Measurements from ENCODE around the gene AIRE.
"Not testable (repeated sequence)": the region's sequence is repeated elsewhere in the genome, so short reads cannot be mapped to it uniquely, and the experiment has no call there.

The AIRE gene

GRCh38 chr21:44279354-44280260, 6.1 kb upstream of the AIRE start:
- CTCF ChIA-PET: no interaction called here
- no peaks in the 10 kb centered on the region for H3K9me3 Mint-ChIP-seq
- H3K27me3 Mint-ChIP-seq: peaks cover 53% of the 10 kb centered on the region
- no peak overlapping the region for H3K4me3 Mint-ChIP-seq
- DNase-seq: no peak
- H3K4me1 Mint-ChIP-seq: no peaks in the 10 kb centered on the region
- no peaks in the 10 kb centered on the region for H3K36me3 Mint-ChIP-seq
- H3K27ac Mint-ChIP-seq: no peak overlapping the region

DNA sequence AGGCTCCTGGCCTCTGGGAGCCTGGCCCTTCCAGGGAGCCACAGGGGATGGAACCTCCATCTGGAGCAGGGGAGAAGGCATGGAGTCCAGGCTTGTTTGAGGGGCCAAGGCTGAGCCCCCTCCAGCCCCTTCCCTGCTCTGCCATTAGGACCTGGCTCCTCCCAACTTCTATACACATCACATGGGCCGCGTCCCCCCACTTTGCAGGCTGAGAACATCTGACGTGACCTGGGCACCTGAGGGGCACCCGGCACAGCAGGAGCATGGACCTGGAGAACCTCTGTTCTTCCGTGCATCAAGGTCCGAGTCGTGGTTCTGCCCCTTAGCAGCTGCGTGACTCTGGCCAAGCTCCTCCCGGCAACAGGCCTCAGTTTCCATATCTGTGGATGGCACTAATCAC, 3.9 kb upstream of the AIRE start:
- no peak overlapping the region for H3K27ac Mint-ChIP-seq
- no peaks in the 10 kb centered on the region for H3K9me3 Mint-ChIP-seq
- CTCF ChIA-PET: no interaction called here
- H3K4me1 Mint-ChIP-seq: no peaks in the 10 kb centered on the region
- no peaks in the 10 kb centered on the region for H3K36me3 Mint-ChIP-seq
- DNase-seq: no peak
- peaks cover 54% of the 10 kb centered on the region for H3K27me3 Mint-ChIP-seq
- no peak overlapping the region for H3K4me3 Mint-ChIP-seq

DNA sequence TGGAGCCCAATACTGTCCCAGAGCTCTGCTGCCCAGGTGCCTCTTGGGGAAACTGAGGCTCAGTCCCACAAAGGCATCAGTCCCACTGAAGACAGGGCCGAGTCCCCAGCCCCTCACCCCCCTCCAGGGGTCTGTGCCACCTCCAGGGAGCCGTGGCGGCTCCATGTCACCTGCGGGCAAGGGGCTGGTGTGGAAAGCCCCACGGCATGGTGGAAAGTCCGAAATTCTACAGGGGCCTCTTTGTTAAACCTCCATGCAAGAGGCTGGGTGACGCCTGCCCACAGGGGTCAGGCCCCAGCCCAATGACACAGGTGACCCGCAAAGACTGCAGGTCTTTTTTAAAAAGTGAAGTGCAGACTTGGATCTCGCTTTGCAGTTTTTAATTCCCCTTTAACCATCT, 3.3 kb upstream of the AIRE start:
- peaks cover 52% of the 10 kb centered on the region for H3K27me3 Mint-ChIP-seq
- H3K4me3 Mint-ChIP-seq: no peak overlapping the region
- CTCF ChIA-PET: no interaction called here
- no peak overlapping the region for H3K27ac Mint-ChIP-seq
- H3K9me3 Mint-ChIP-seq: no peaks in the 10 kb centered on the region
- H3K36me3 Mint-ChIP-seq: no peaks in the 10 kb centered on the region
- no peak for DNase-seq
- no peaks in the 10 kb centered on the region for H3K4me1 Mint-ChIP-seq

GRCh38 chr21:44283211-44283785, 2.4 kb upstream of the AIRE start:
- H3K4me3 Mint-ChIP-seq, H3K9me3 Mint-ChIP-seq, H3K36me3 Mint-ChIP-seq, H3K27ac Mint-ChIP-seq, H3K4me1 Mint-ChIP-seq, DNase-seq, CTCF ChIA-PET: not testable (repeated sequence)
- peaks cover 53% of the 10 kb centered on the region for H3K27me3 Mint-ChIP-seq

DNA sequence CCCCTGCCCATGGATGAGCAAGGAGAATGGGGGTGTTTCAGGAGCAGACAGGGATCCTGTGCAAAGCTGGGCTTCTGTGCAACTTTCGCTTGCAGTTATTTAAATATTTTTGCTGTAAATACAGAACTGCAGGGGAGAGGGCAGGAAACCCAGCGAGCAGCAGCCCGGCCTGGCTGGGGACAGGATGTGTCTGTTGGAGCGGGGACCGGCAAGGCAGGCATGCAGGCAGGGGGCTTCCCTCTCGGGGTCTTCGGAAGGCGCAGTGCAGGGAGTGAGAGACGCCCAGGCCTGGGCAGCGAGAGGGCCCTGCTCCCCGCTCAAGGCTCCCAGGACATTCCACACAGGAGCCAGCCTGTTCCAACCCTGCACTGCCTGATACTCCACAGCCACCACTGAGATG, 1.7 kb upstream of the AIRE start:
- H3K36me3 Mint-ChIP-seq: no peaks in the 10 kb centered on the region
- no peak overlapping the region for H3K4me3 Mint-ChIP-seq
- no peak for DNase-seq
- H3K4me1 Mint-ChIP-seq: no peaks in the 10 kb centered on the region
- H3K27ac Mint-ChIP-seq: no peak overlapping the region
- CTCF ChIA-PET: no interaction called here
- H3K27me3 Mint-ChIP-seq: peaks cover 59% of the 10 kb centered on the region
- H3K9me3 Mint-ChIP-seq: no peaks in the 10 kb centered on the region

DNA sequence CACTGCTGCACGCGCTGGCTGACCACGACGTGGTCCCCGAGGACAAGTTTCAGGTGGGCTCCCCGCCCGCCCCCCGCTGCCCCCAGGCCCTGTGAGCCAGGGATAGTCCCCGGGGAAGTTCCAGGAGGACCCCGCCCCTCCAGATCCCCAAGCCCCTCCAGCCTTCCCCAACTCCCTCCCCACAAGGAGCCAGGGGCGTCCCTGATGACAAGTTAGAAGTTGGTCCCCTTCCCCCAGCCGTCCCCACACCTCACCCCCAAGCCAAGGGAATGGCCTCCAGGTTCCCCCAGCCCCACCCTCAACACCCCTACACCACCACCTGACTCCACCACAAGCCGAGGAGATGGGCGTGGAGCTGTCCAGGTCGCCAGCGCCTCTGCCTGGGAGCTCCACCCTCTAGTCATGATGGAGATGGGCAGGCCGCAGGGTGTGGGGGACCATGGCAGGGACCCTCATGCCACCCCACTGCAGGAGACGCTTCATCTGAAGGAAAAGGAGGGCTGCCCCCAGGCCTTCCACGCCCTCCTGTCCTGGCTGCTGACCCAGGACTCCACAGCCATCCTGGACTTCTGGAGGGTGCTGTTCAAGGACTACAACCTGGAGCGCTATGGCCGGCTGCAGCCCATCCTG, 525 bp downstream of the AIRE start:
- CTCF ChIA-PET: interaction anchor here (1.2 kb wide), 1 partner anchor 10 kb away, joined by 3 read pairs; no protein-coding TSS in a partner anchor
- no peak for DNase-seq
- Mint-ChIP-seq H3K4me1 (no peaks in the 10 kb centered on the region), H3K27ac (no peak overlapping the region), H3K9me3 (no peaks in the 10 kb centered on the region), H3K36me3 (no peaks in the 10 kb centered on the region), H3K27me3 (peaks cover 78% of the 10 kb centered on the region), H3K4me3 (no peak overlapping the region)

GRCh38 chr21:44286716-44287632, 1.3 kb downstream of the AIRE start:
- Mint-ChIP-seq H3K27me3 (peaks cover 82% of the 10 kb centered on the region), H3K9me3 (no peaks in the 10 kb centered on the region), H3K4me1 (no peaks in the 10 kb centered on the region), H3K36me3 (no peaks in the 10 kb centered on the region), H3K27ac (no peak overlapping the region), H3K4me3 (no peak overlapping the region)
- no peak for DNase-seq
- CTCF ChIA-PET: interaction anchor here (0.6 to 1.2 kb wide), 3 partner anchors 10 to 11 kb away, joined by 3 read pairs; no protein-coding TSS in a partner anchor

- peaks cover 74% of the 10 kb centered on the region for H3K27me3 Mint-ChIP-seq
- H3K27ac Mint-ChIP-seq: no peak overlapping the region
- no peaks in the 10 kb centered on the region for H3K36me3 Mint-ChIP-seq
- CTCF ChIA-PET: no interaction called here
- no peak for DNase-seq
- H3K9me3 Mint-ChIP-seq: no peaks in the 10 kb centered on the region
- H3K4me1 Mint-ChIP-seq: peaks cover 2% of the 10 kb centered on the region
- H3K4me3 Mint-ChIP-seq: no peak overlapping the region
These were observed 2.8 kb downstream of the AIRE start for GRCh38 chr21:44288251-44289110.

DNA sequence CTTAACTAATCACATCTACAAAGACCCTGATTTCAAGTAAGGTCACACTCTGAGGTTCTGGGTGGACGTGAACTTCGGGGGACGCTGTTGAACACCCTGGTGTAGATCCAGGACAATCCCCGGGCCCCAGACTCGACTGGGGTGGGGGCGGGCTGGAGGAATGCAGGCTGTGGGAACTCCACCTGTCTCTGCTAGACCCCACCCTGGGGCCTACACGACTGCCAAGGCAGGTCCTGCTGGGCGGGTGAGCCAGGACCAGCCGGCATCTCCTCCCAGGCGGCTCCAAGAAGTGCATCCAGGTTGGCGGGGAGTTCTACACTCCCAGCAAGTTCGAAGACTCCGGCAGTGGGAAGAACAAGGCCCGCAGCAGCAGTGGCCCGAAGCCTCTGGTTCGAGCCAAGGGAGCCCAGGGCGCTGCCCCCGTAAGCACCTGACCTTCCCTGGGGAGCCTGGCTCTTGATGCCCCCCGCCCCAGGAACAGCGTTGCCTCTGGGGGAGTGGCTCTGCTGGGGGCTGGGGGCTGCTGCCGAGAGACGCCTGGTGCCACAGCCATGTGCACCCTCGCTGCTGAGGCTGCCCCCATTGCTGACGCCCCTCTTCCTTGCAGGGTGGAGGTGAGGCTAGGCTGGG, 3.8 kb downstream of the AIRE start:
- no peak overlapping the region for H3K4me3 Mint-ChIP-seq
- H3K36me3 Mint-ChIP-seq: no peaks in the 10 kb centered on the region
- peaks cover 64% of the 10 kb centered on the region for H3K27me3 Mint-ChIP-seq
- H3K27ac Mint-ChIP-seq: no peak overlapping the region
- no peak for DNase-seq
- CTCF ChIA-PET: no interaction called here
- peaks cover 4% of the 10 kb centered on the region for H3K4me1 Mint-ChIP-seq
- no peaks in the 10 kb centered on the region for H3K9me3 Mint-ChIP-seq

DNA sequence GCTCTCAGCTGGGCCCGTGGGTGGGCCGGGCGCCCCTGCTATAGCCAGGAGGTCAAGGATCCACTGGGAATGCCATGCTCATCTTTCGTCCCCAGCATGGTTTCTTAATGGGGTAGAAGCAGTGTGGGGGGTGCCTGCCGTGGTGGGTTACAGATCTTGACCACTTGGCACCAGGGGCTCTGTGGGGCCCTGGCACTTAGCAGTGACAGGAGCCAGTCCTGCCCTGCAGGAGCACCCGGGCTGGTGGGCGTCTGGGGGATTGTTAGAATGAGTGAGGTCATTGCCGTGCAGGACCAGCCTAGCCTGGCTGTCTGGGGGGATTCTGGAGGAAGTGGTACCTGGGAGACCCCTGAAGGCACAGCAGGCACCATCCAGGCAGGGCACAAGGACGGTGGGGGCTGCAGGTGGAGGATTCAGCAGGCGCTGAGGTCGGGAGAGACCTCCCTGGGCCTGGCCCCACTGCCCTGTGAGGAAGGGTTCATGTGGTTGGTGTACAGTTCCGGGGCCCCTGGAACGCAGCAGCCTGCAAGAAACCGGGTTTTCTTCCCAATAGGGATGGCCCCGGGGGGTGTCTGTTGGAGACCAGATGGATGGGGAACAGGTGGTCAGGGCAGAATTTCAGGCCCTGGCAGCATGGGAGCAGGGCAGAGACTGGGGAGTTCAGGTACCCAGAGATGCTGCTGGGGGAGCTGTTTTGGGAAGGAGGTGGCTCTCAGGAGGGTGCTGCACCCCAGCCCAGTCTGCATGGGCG, 4.8 kb downstream of the AIRE start:
- CTCF ChIA-PET: no interaction called here
- Mint-ChIP-seq H3K4me1 (peaks cover 9% of the 10 kb centered on the region), H3K36me3 (no peaks in the 10 kb centered on the region), H3K4me3 (no peak overlapping the region), H3K9me3 (no peaks in the 10 kb centered on the region), H3K27ac (peak overlapping the region; percentile 45), H3K27me3 (peaks cover 57% of the 10 kb centered on the region)
- DNase-seq: no peak

- H3K4me1 Mint-ChIP-seq: peaks cover 9% of the 10 kb centered on the region
- DNase-seq: no peak
- H3K9me3 Mint-ChIP-seq: no peaks in the 10 kb centered on the region
- H3K36me3 Mint-ChIP-seq: no peaks in the 10 kb centered on the region
- peaks cover 51% of the 10 kb centered on the region for H3K27me3 Mint-ChIP-seq
- H3K27ac Mint-ChIP-seq: peak overlapping the region; percentile 49
- H3K4me3 Mint-ChIP-seq: no peak overlapping the region
- CTCF ChIA-PET: no interaction called here
These were observed 5.6 kb downstream of the AIRE start for GRCh38 chr21:44291078-44291935.

All from activated naive CD4-positive, alpha-beta T cell treated with anti-CD3 and anti-CD28 coated beads, Interleukin-2, amount 10 ng/mL, durations not matched to agents 7 days and 5 days (primary cell).